Parathyroid adenoma (tissue), 2 donors: ENCODE measurements around the gene HUS1B.

Source experiments
- H2AFZ ChIP-seq: fragments of 300-600 bp; sonication (generic); one replicate; pipeline ENCODE4 v1.7.0; 2017; ENCODE audit warnings: antibody characterized with exemption, mild to moderate bottlenecking
- H3K27ac ChIP-seq: fragments of 300-600 bp; sonication (generic); one replicate; pipeline ENCODE4 v1.7.0; 2017
- H3K27me3 ChIP-seq: fragments of 300-600 bp; sonication (generic); one replicate; pipeline ENCODE4 v1.7.0; 2017; ENCODE audit warnings: low read length; ENCODE audit not compliant: control insufficient read depth, insufficient read depth
- H3K36me3 ChIP-seq: fragments of 300-600 bp; sonication (generic); one replicate; pipeline ENCODE4 v1.7.0; 2017; ENCODE audit warnings: low read length; ENCODE audit not compliant: control insufficient read depth, insufficient read depth
- H3K4me1 ChIP-seq: fragments of 300-600 bp; sonication (generic); one replicate; pipeline ENCODE4 v1.7.0; 2017; ENCODE audit warnings: control low read depth
- H3K4me2 ChIP-seq: fragments of 300-600 bp; sonication (generic); one replicate; pipeline ENCODE4 v1.7.0; 2017; ENCODE audit warnings: low read length
- H3K4me3 ChIP-seq: fragments of 300-600 bp; sonication (generic); one replicate; pipeline ENCODE4 v1.7.0; 2017; ENCODE audit warnings: low read depth, low read length
- H3K79me2 ChIP-seq: fragments of 300-600 bp; sonication (generic); one replicate; pipeline ENCODE4 v1.7.0; 2017; ENCODE audit warnings: control low read depth
- H3K9ac ChIP-seq: fragments of 300-600 bp; sonication (generic); one replicate; pipeline ENCODE4 v1.7.0; 2017; ENCODE audit warnings: mild to moderate bottlenecking
- H3K9me3 ChIP-seq: fragments of 300-600 bp; sonication (generic); one replicate; pipeline ENCODE4 v1.7.0; 2017; ENCODE audit warnings: low read length; ENCODE audit not compliant: control insufficient read depth
- CTCF ChIP-seq: fragments of 300-600 bp; sonication (generic); IDR thresholded peaks from one replicate; pipeline ENCODE4 v1.7.0; 2017; ENCODE audit warnings: antibody characterized with exemption, mild to moderate bottlenecking
- donor health status: primary hyperparathyroidism.

Gene HUS1B

GRCh38 chr6:656460-657252, at the start of gene HUS1B:
TSS of gene HUS1B (minus strand) at chr6:657100. CDS start at chr6:656944, 156 bp downstream.
- no peaks in the 10 kb centered on the region for H3K9me3 ChIP-seq
- no peak within 1 kb of the TSS for H2AFZ ChIP-seq
- H3K27me3 ChIP-seq, result no peaks in the 10 kb centered on the region
- H3K4me1 ChIP-seq, result no peaks in the 10 kb centered on the region
- TF ChIP-seq CTCF, result no peak
- peaks cover 10% of the 10 kb centered on the region for H3K79me2 ChIP-seq
- H3K9ac ChIP-seq, result no peak within 1 kb of the TSS
- H3K27ac ChIP-seq, result no peak within 1 kb of the TSS
- no peak within 1 kb of the TSS for H3K4me3 ChIP-seq
- no peaks in the 10 kb centered on the region for H3K36me3 ChIP-seq
- H3K4me2 ChIP-seq, result no peak within 1 kb of the TSS

GRCh38 chr6:706146-706545, 49.2 kb upstream of the HUS1B start:
- TF ChIP-seq CTCF, result no peak
- no peaks in the 10 kb centered on the region for H3K4me1 ChIP-seq
- no peaks in the 10 kb centered on the region for H3K27me3 ChIP-seq
- H3K27ac ChIP-seq, result no peak overlapping the region
- no peak overlapping the region for H3K4me2 ChIP-seq
- no peak overlapping the region for H3K4me3 ChIP-seq
- no peak overlapping the region for H3K9ac ChIP-seq
- no peaks in the 10 kb centered on the region for H3K36me3 ChIP-seq
- H3K79me2 ChIP-seq, result no peaks in the 10 kb centered on the region
- H2AFZ ChIP-seq, result no peak overlapping the region
- no peaks in the 10 kb centered on the region for H3K9me3 ChIP-seq

GRCh38 chr6:705047-705446, 48.1 kb upstream of the HUS1B start:
- no peaks in the 10 kb centered on the region for H3K4me1 ChIP-seq
- no peak overlapping the region for H3K9ac ChIP-seq
- H3K79me2 ChIP-seq, result no peaks in the 10 kb centered on the region
- no peak overlapping the region for H3K4me2 ChIP-seq
- TF ChIP-seq CTCF, result no peak
- no peaks in the 10 kb centered on the region for H3K27me3 ChIP-seq
- no peak overlapping the region for H3K4me3 ChIP-seq
- no peaks in the 10 kb centered on the region for H3K36me3 ChIP-seq
- no peak overlapping the region for H2AFZ ChIP-seq
- no peaks in the 10 kb centered on the region for H3K9me3 ChIP-seq
- no peak overlapping the region for H3K27ac ChIP-seq

GRCh38 chr6:704046-704445, 47.1 kb upstream of the HUS1B start:
- Histone ChIP-seq H3K9ac (no peak overlapping the region), H3K36me3 (no peaks in the 10 kb centered on the region), H3K9me3 (no peaks in the 10 kb centered on the region), H3K27ac (no peak overlapping the region), H3K27me3 (no peaks in the 10 kb centered on the region), H3K79me2 (no peaks in the 10 kb centered on the region), H3K4me2 (no peak overlapping the region), H3K4me3 (no peak overlapping the region), H3K4me1 (no peaks in the 10 kb centered on the region), H2AFZ (no peak overlapping the region)
- TF ChIP-seq CTCF, result no peak

DNA sequence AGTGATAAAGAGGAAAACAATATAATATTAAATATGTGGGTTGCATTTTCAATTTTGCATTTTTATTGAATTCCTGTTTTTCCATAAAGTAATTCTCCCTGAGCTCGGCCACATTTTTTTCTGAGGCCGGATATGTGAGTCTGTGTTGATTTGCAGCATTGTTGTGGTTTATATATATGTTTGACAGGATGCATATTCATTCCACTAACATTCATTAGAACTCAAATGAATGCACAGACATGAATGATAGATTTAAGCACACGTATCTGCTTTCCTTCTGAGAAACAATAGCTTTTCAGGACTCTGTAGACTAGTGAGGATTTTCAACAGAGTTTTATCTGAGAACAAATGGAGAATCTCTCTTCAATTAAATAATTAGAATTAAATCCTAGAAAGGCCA, 46.7 kb upstream of the HUS1B start:
- H3K4me2 ChIP-seq, result no peak overlapping the region
- TF ChIP-seq CTCF, result no peak
- H3K4me1 ChIP-seq, result no peaks in the 10 kb centered on the region
- no peaks in the 10 kb centered on the region for H3K27me3 ChIP-seq
- H2AFZ ChIP-seq, result no peak overlapping the region
- H3K79me2 ChIP-seq, result no peaks in the 10 kb centered on the region
- no peak overlapping the region for H3K27ac ChIP-seq
- H3K9ac ChIP-seq, result no peak overlapping the region
- H3K9me3 ChIP-seq, result no peaks in the 10 kb centered on the region
- no peaks in the 10 kb centered on the region for H3K36me3 ChIP-seq
- no peak overlapping the region for H3K4me3 ChIP-seq
